ENCODE measurements around the gene GYPC.
"Not testable (repeated sequence)": the region's sequence is repeated elsewhere in the genome, so short reads cannot be mapped to it uniquely, and the experiment has no call there.

Gene GYPC

GRCh38 chr2:126637386-126637785 lies 18.6 kb upstream of the GYPC start:
- no peaks in the 10 kb centered on the region for H3K36me3 ChIP-seq (ENCODE audit: low read depth)
- no peak for DNase-seq (ENCODE audit: low spot score)
- no peak for ATAC-seq (ENCODE audit: low read depth)
- no peaks in the 10 kb centered on the region for H3K4me1 ChIP-seq (ENCODE audit: insufficient read depth, poor library complexity, severe bottlenecking)
- no peak overlapping the region for H3K27ac ChIP-seq (ENCODE audit: poor library complexity, severe bottlenecking)
- H3K4me3 ChIP-seq (ENCODE audit: severe bottlenecking): no peak overlapping the region
- H3K27me3 ChIP-seq (ENCODE audit: insufficient read depth, poor library complexity, severe bottlenecking): no peaks in the 10 kb centered on the region
- no peaks in the 10 kb centered on the region for H3K9me3 ChIP-seq (ENCODE audit: severe bottlenecking)
- no peak for TF ChIP-seq CTCF (IDR thresholded peaks at IDR 0.05; ENCODE audit: poor library complexity, severe bottlenecking)

- H3K27me3 ChIP-seq (ENCODE audit: insufficient read depth, poor library complexity, severe bottlenecking): no peaks in the 10 kb centered on the region
- H3K36me3 ChIP-seq (ENCODE audit: low read depth): no peaks in the 10 kb centered on the region
- H3K9me3 ChIP-seq (ENCODE audit: severe bottlenecking): no peaks in the 10 kb centered on the region
- H3K4me3 ChIP-seq (ENCODE audit: severe bottlenecking): no peak overlapping the region
- no peak overlapping the region for H3K27ac ChIP-seq (ENCODE audit: poor library complexity, severe bottlenecking)
- no peaks in the 10 kb centered on the region for H3K4me1 ChIP-seq (ENCODE audit: insufficient read depth, poor library complexity, severe bottlenecking)
- no peak for TF ChIP-seq CTCF (IDR thresholded peaks at IDR 0.05; ENCODE audit: poor library complexity, severe bottlenecking)
- no peak for ATAC-seq (ENCODE audit: low read depth)
- DNase-seq (ENCODE audit: low spot score): no peak
These were observed 17.2 kb upstream of the GYPC start for GRCh38 chr2:126638746-126639145.

GRCh38 chr2:126639276-126639675 lies 16.7 kb upstream of the GYPC start:
- Histone ChIP-seq H3K36me3 (ENCODE audit: low read depth) (no peaks in the 10 kb centered on the region), H3K27ac (ENCODE audit: poor library complexity, severe bottlenecking) (no peak overlapping the region), H3K9me3 (ENCODE audit: severe bottlenecking) (no peaks in the 10 kb centered on the region), H3K4me3 (ENCODE audit: severe bottlenecking) (no peak overlapping the region), H3K4me1 (ENCODE audit: insufficient read depth, poor library complexity, severe bottlenecking) (no peaks in the 10 kb centered on the region), H3K27me3 (ENCODE audit: insufficient read depth, poor library complexity, severe bottlenecking) (no peaks in the 10 kb centered on the region)
- DNase-seq (ENCODE audit: low spot score): no peak
- no peak for ATAC-seq (ENCODE audit: low read depth)
- no peak for TF ChIP-seq CTCF (IDR thresholded peaks at IDR 0.05; ENCODE audit: poor library complexity, severe bottlenecking)

- H3K27ac ChIP-seq (ENCODE audit: poor library complexity, severe bottlenecking); H3K9me3 ChIP-seq (ENCODE audit: severe bottlenecking); ATAC-seq (ENCODE audit: low read depth); H3K36me3 ChIP-seq (ENCODE audit: low read depth); DNase-seq (ENCODE audit: low spot score); H3K4me3 ChIP-seq (ENCODE audit: severe bottlenecking); H3K27me3 ChIP-seq (ENCODE audit: insufficient read depth, poor library complexity, severe bottlenecking); H3K4me1 ChIP-seq (ENCODE audit: insufficient read depth, poor library complexity, severe bottlenecking): not testable (repeated sequence)
These were observed 14.7 kb upstream of the GYPC start for GRCh38 chr2:126641294-126641693.

- ATAC-seq (ENCODE audit: low read depth) (no peak), DNase-seq (ENCODE audit: low spot score) (no peak)
- no peaks in the 10 kb centered on the region for H3K4me1 ChIP-seq (ENCODE audit: insufficient read depth, poor library complexity, severe bottlenecking)
- H3K9me3 ChIP-seq (ENCODE audit: severe bottlenecking): no peaks in the 10 kb centered on the region
- H3K27me3 ChIP-seq (ENCODE audit: insufficient read depth, poor library complexity, severe bottlenecking): no peaks in the 10 kb centered on the region
- no peak overlapping the region for H3K27ac ChIP-seq (ENCODE audit: poor library complexity, severe bottlenecking)
- no peaks in the 10 kb centered on the region for H3K36me3 ChIP-seq (ENCODE audit: low read depth)
- no peak for TF ChIP-seq CTCF (IDR thresholded peaks at IDR 0.05; ENCODE audit: poor library complexity, severe bottlenecking)
- no peak overlapping the region for H3K4me3 ChIP-seq (ENCODE audit: severe bottlenecking)
These were observed 13.9 kb upstream of the GYPC start for GRCh38 chr2:126642031-126642430.

All from RWPE2 (cell line).